K562 (cell line): ENCODE results near the gene ADAT1. TPM values are rescaled to one million over a fixed set of nuclear protein-coding genes. Genes with fewer than 3 reads are reported as not detected.

Source experiments
- CREB1 ChIP-seq, 2 experiments: sonication (generic) in 1 of 2; formaldehyde crosslinking in 1 of 2; IDR thresholded peaks; 2 replicates each; pipeline versions ENCODE4 v1.6.1 to v1.8.0; 2012 to 2022; ENCODE audit warnings: inconsistent platforms in 1 of 2, mild to moderate bottlenecking in 1 of 2, missing genetic modification reagents in 1 of 2, moderate library complexity in 1 of 2
- GABPA ChIP-seq: fragments of 200-800 bp; sonication (Bioruptor generic); conservative IDR thresholded peaks from 2 replicates; pipeline ENCODE4 v1.6.1; 2016; ENCODE audit warnings: low read depth, missing genetic modification characterization, missing compliant biosample characterization
- GABPB1 ChIP-seq: sonication (generic); formaldehyde crosslinking; IDR thresholded peaks from 2 replicates; pipeline ENCODE4 v1.8.0; 2022; ENCODE audit warnings: mild to moderate bottlenecking, missing genetic modification reagents
- HNRNPLL ChIP-seq: fragments of 200-400 bp; formaldehyde crosslinking; IDR thresholded peaks from 2 replicates; pipeline ENCODE4 v1.6.1; 2017; ENCODE audit warnings: low read length, low read depth, mild to moderate bottlenecking; ENCODE audit not compliant: poor library complexity, severe bottlenecking
- ILK ChIP-seq: fragments of 450-650 bp; IDR thresholded peaks from 2 replicates; pipeline ENCODE4 v1.6.1; 2016; ENCODE audit warnings: missing genetic modification characterization, low read depth, mild to moderate bottlenecking, missing compliant biosample characterization, moderate library complexity, borderline replicate concordance
- KDM4B ChIP-seq, 2 experiments: fragments of 450-650 bp in 1 of 2; sonication (generic) in 1 of 2; IDR thresholded peaks; 2 replicates each; pipeline ENCODE4 v1.6.1; 2016 to 2017; ENCODE audit warnings: borderline replicate concordance in 2 of 2, antibody characterized with exemption in 1 of 2, low read depth in 1 of 2, mild to moderate bottlenecking in 1 of 2
- KDM5B ChIP-seq: fragments of 200-600 bp; sonication (generic); IDR thresholded peaks from 2 replicates; pipeline ENCODE4 v1.6.1; 2012; ENCODE audit warnings: low read depth, mild to moderate bottlenecking, moderate library complexity, low read length, control low read depth, inconsistent platforms; ENCODE audit not compliant: insufficient replicate concordance
- L3MBTL2 ChIP-seq: fragments of 450-650 bp; IDR thresholded peaks from 2 replicates; pipeline ENCODE4 v1.6.1; 2016; ENCODE audit warnings: mild to moderate bottlenecking, moderate library complexity
- MAZ ChIP-seq, 2 experiments: fragments of 450-650 bp in 1 of 2; sonication (generic) in 1 of 2; formaldehyde crosslinking; IDR thresholded peaks in 1 of 2; conservative IDR thresholded peaks in 1 of 2; 2 replicates each; pipeline versions ENCODE4 v1.4.0 to v1.5.0; 2020; ENCODE audit warnings: mild to moderate bottlenecking in 1 of 2, missing genetic modification reagents in 1 of 2
- RCOR1 ChIP-seq, 2 experiments: IDR thresholded peaks; 2 replicates each; pipeline ENCODE4 v1.6.1; 2012; ENCODE audit warnings: low read depth in 2 of 2, low read length in 2 of 2, borderline replicate concordance in 1 of 2, improper control_type of control experiment in 1 of 2
- SETDB1 ChIP-seq: IDR thresholded peaks from one replicate; pipeline ENCODE4 v1.6.1; 2012; ENCODE audit warnings: low read length, control low read depth, inconsistent platforms
- TAF9B ChIP-seq: fragments of 450-650 bp; IDR thresholded peaks from 2 replicates; pipeline ENCODE4 v1.6.1; 2018; ENCODE audit warnings: mild to moderate bottlenecking; ENCODE audit not compliant: partially characterized antibody
- TARDBP ChIP-seq: fragments of 450-650 bp; IDR thresholded peaks from 2 replicates; pipeline ENCODE4 v1.6.1; 2016
- TBL1XR1 ChIP-seq, 2 experiments: IDR thresholded peaks; 2 replicates each; pipeline ENCODE4 v1.6.1; 2012; ENCODE audit warnings: improper control_type of control experiment in 2 of 2, low read length in 2 of 2, mild to moderate bottlenecking in 1 of 2
- TCF7L2 ChIP-seq: fragments of 150-350 bp; IDR thresholded peaks from 2 replicates; pipeline ENCODE4 v1.6.1; 2016; ENCODE audit warnings: low read depth, mild to moderate bottlenecking, low read length, moderate library complexity
- ZNF778 ChIP-seq: fragments of 450-650 bp; formaldehyde crosslinking; IDR thresholded peaks from 2 replicates; pipeline ENCODE4 v1.4.0; 2020; ENCODE audit warnings: mild to moderate bottlenecking, moderate library complexity
- polyA plus RNA-seq, 8 experiments: library from polyadenylated mRNA; depleted of rRNA in 4 of 8; stranded (reverse) in 5 of 8; unstranded in 3 of 8; fragments of >200 nt; fragmentation: Nextera tagmentation in 2 of 8; fragmentation: Illumina TruSeq in 1 of 8; extraction: Ambion mirVana in 2 of 8; extraction: Trizol in 1 of 8; gene quantifications; 2 replicates each; pipeline versions ENCODE4 v1.2.1 to v1.2.3, GENCODE V29; 2011 to 2014; ENCODE audit warnings: inconsistent platforms in 1 of 8, missing spikeins in 1 of 8
- total RNA-seq, 7 experiments: library from RNA; depleted of rRNA in 6 of 7; stranded (reverse); fragments of >200 nt in 6 of 7; fragmentation: Illumina TruSeq in 2 of 7; extraction: Trizol in 2 of 7; gene quantifications; 2 replicates each; pipeline versions ENCODE4 v1.2.1 to v1.2.3, GENCODE V29; 2011 to 2021; ENCODE audit warnings: low replicate concordance in 1 of 7
- TF ChIP-seq, protein P1 (sequence below): fragments of 450-650 bp; IDR thresholded peaks from 2 replicates; pipeline ENCODE4 v1.6.1; 2016; ENCODE audit warnings: antibody characterized with exemption
- TF ChIP-seq, protein P2 (sequence below): fragments of 250-450 bp; sonication (Bioruptor Pico); IDR thresholded peaks from 2 replicates; pipeline ENCODE4 v1.9.0; 2021; ENCODE audit warnings: mild to moderate bottlenecking, inconsistent platforms
- TF ChIP-seq, protein P3 (sequence below): sonication (generic); IDR thresholded peaks from 2 replicates; pipeline ENCODE4 v1.6.1; 2016
- TF ChIP-seq, protein P4 (sequence below): fragments of 450-650 bp; formaldehyde crosslinking; IDR thresholded peaks from 2 replicates; pipeline ENCODE4 v1.4.0; 2020; ENCODE audit warnings: mild to moderate bottlenecking, moderate library complexity

Gene ADAT1
- total and polyA plus RNA-seq, 9 of the 15 experiments (the other 6 are each of a cell fraction or from before 2014, with no cell fraction given) = 16.0 to 36.7 (median 28.2) TPM

DNA sequence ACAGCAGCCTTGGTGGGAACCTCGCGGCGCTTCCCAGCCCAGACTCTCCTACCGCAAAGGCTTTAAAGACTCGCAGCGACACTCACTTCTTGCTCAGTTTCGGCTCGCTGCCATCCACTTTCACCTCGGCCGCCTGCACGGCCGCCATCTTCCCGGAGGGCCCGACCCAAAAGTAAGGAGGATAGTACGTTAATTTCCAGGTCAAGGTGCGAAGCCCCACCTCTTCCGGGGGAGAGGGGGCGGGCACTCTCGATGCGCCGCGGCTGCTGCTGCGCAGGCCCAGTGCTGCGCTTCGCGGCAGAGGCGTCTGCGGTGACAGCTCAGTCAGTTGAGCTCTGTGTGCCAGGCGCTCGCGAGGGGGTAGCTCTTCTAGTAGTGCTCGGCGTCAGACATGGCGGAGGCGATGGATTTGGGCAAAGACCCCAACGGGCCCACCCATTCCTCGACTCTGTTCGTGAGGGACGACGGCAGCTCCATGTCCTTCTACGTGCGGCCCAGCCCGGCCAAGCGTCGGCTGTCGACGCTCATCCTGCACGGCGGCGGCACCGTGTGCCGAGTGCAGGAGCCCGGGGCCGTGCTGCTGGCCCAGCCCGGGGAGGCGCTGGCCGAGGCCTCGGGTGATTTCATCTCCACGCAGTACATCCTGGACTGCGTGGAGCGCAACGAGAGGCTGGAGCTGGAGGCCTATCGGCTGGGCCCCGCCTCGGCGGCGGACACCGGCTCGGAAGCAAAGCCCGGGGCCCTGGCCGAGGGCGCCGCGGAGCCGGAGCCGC, 24.6 kb upstream of the ADAT1 start, which contains the start of the genes KARS1 and TERF2IP (continued):
- TF ChIP-seq, protein P1, sequence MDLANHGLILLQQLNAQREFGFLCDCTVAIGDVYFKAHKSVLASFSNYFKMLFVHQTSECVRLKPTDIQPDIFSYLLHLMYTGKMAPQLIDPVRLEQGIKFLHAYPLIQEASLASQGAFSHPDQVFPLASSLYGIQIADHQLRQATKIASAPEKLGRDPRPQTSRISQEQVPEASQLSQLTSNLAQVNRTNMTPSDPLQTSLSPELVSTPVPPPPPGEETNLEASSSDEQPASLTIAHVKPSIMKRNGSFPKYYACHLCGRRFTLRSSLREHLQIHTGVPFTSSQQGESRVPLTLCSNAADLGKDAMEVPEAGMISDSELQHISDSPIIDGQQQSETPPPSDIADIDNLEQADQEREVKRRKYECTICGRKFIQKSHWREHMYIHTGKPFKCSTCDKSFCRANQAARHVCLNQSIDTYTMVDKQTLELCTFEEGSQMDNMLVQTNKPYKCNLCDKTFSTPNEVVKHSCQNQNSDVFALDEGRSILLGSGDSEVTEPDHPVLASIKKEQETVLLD = peak; percentile 89
- TF ChIP-seq ZNF778 (no peak), RCOR1 (IDR thresholded peaks at IDR 0.05; ENCODE audit: borderline replicate concordance in 1 of 2, low read depth in 2 of 2, low read length in 2 of 2) (peak in 1 of 2 experiments; percentile 15; a peak in 1 of 4 replicates), CREB1 (IDR thresholded peaks at IDR 0.05) (peak; percentile 39), CREB1 (CRISPR knock-in tag; IDR thresholded peaks at IDR 0.05) (peak; percentile 41; the same call in 1 of the 2 replicates), TBL1XR1 (IDR thresholded peaks at IDR 0.05; ENCODE audit: low read length in 2 of 2) (peak in 1 of 2 experiments; percentile 37; a peak in 1 of 4 replicates), GABPA (tag) (peak; percentile 98), KDM4B (IDR thresholded peaks at IDR 0.05; ENCODE audit: borderline replicate concordance in 2 of 2, low read depth in 1 of 2) (peak in 1 of 2 experiments; percentile 93; a peak in 2 of 4 replicates), KDM5B (peak; percentile 92), L3MBTL2 (peak; percentile 86), GABPB1 (CRISPR knock-in tag) (peak; percentile 91), MAZ (CRISPR knock-in tag; conservative IDR thresholded peaks at IDR 0.05 in 1 of 2, IDR thresholded peaks at IDR 0.05 in 1 of 2) (peak in 1 of 2 experiments; percentile 79; a peak in 2 of 4 replicates), SETDB1 (no peak), TCF7L2 (no peak), TARDBP (peak; percentile 16; the same call in 1 of the 2 replicates), HNRNPLL (peak; percentile 76), ILK (tag) (no peak), TAF9B (peak; percentile 89)
- TF ChIP-seq, protein P2, sequence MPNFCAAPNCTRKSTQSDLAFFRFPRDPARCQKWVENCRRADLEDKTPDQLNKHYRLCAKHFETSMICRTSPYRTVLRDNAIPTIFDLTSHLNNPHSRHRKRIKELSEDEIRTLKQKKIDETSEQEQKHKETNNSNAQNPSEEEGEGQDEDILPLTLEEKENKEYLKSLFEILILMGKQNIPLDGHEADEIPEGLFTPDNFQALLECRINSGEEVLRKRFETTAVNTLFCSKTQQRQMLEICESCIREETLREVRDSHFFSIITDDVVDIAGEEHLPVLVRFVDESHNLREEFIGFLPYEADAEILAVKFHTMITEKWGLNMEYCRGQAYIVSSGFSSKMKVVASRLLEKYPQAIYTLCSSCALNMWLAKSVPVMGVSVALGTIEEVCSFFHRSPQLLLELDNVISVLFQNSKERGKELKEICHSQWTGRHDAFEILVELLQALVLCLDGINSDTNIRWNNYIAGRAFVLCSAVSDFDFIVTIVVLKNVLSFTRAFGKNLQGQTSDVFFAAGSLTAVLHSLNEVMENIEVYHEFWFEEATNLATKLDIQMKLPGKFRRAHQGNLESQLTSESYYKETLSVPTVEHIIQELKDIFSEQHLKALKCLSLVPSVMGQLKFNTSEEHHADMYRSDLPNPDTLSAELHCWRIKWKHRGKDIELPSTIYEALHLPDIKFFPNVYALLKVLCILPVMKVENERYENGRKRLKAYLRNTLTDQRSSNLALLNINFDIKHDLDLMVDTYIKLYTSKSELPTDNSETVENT = peak; percentile 81; the same call in 1 of the 2 replicates
- TF ChIP-seq, protein P3, sequence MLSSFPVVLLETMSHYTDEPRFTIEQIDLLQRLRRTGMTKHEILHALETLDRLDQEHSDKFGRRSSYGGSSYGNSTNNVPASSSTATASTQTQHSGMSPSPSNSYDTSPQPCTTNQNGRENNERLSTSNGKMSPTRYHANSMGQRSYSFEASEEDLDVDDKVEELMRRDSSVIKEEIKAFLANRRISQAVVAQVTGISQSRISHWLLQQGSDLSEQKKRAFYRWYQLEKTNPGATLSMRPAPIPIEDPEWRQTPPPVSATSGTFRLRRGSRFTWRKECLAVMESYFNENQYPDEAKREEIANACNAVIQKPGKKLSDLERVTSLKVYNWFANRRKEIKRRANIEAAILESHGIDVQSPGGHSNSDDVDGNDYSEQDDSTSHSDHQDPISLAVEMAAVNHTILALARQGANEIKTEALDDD = no peak
- TF ChIP-seq, protein P4, sequence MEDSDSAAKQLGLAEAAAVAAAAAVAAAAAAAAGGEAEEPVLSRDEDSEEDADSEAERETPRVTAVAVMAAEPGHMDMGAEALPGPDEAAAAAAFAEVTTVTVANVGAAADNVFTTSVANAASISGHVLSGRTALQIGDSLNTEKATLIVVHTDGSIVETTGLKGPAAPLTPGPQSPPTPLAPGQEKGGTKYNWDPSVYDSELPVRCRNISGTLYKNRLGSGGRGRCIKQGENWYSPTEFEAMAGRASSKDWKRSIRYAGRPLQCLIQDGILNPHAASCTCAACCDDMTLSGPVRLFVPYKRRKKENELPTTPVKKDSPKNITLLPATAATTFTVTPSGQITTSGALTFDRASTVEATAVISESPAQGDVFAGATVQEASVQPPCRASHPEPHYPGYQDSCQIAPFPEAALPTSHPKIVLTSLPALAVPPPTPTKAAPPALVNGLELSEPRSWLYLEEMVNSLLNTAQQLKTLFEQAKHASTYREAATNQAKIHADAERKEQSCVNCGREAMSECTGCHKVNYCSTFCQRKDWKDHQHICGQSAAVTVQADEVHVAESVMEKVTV = no peak
